SK-N-SH treated with all-trans-retinoic acid at 6 μM for 48 hours (cell line): ENCODE data around the gene AGT.
A peak's percentile ranks its signal among the peaks of the same experiment; 100 is the strongest.

Experiments used
- ATAC-seq: fragments of 200-7000 bp; cut with Tn5 transposase; 3 replicates; pipeline ENCODE4 v1.9.1; 2020; ENCODE audit warnings: mild to moderate bottlenecking, moderate library complexity
- ARNTL ChIP-seq: fragments of 450-650 bp; formaldehyde crosslinking; IDR thresholded peaks from 2 replicates; pipeline ENCODE4 v1.5.0; 2020; ENCODE audit warnings: low read depth, mild to moderate bottlenecking, moderate library complexity, borderline replicate concordance
- BACH2 ChIP-seq: fragments of 250-450 bp; sonication (Bioruptor Pico); IDR thresholded peaks from 2 replicates; pipeline ENCODE4 v1.9.0; 2021; ENCODE audit warnings: mild to moderate bottlenecking, borderline replicate concordance
- CSDC2 ChIP-seq: fragments of 250-450 bp; sonication (Bioruptor Pico); IDR thresholded peaks from 2 replicates; pipeline ENCODE4 v1.5.0; 2020; ENCODE audit warnings: mild to moderate bottlenecking, moderate library complexity
- ESRRG ChIP-seq: fragments of 250-450 bp; sonication (Bioruptor Pico); IDR thresholded peaks from 2 replicates; pipeline ENCODE4 v1.6.1; 2021; ENCODE audit warnings: mild to moderate bottlenecking
- GLIS3 ChIP-seq: fragments of 250-450 bp; sonication (Bioruptor Pico); IDR thresholded peaks from 2 replicates; pipeline ENCODE4 v1.5.0; 2020; ENCODE audit warnings: mild to moderate bottlenecking, moderate library complexity
- ISL1 ChIP-seq: fragments of 250-450 bp; sonication (Bioruptor Pico); IDR thresholded peaks from 2 replicates; pipeline ENCODE4 v2.1.2; 2022; ENCODE audit warnings: mild to moderate bottlenecking, moderate library complexity
- OSR1 ChIP-seq: fragments of 250-450 bp; sonication (Bioruptor Pico); IDR thresholded peaks from 2 replicates; pipeline ENCODE4 v1.8.0; 2022; ENCODE audit warnings: moderate library complexity, mild to moderate bottlenecking, inconsistent platforms
- RARB ChIP-seq: fragments of 250-450 bp; sonication (Bioruptor Pico); IDR thresholded peaks from 2 replicates; pipeline ENCODE4 v1.8.0; 2021; ENCODE audit warnings: mild to moderate bottlenecking, moderate library complexity
- SNAI2 ChIP-seq: fragments of 250-450 bp; sonication (Bioruptor Pico); IDR thresholded peaks from 2 replicates; pipeline ENCODE4 v1.5.0; 2020; ENCODE audit warnings: mild to moderate bottlenecking, moderate library complexity
- TCF4 ChIP-seq: fragments of 250-450 bp; sonication (Bioruptor Pico); IDR thresholded peaks from 2 replicates; pipeline ENCODE4 v1.8.0; 2021; ENCODE audit warnings: mild to moderate bottlenecking, moderate library complexity, borderline replicate concordance
- ZC3H10 ChIP-seq: fragments of 250-450 bp; sonication (Bioruptor Pico); IDR thresholded peaks from 2 replicates; pipeline ENCODE4 v1.5.1; 2021; ENCODE audit warnings: mild to moderate bottlenecking, moderate library complexity
- ZFP3 ChIP-seq: fragments of 250-450 bp; sonication (Bioruptor Pico); IDR thresholded peaks from 2 replicates; pipeline ENCODE4 v1.5.0; 2020; ENCODE audit warnings: mild to moderate bottlenecking, moderate library complexity
- ZFP30 ChIP-seq: fragments of 450-650 bp; formaldehyde crosslinking; IDR thresholded peaks from 2 replicates; pipeline ENCODE4 v1.5.0; 2022; ENCODE audit warnings: mild to moderate bottlenecking, moderate library complexity
- ZNF70 ChIP-seq: fragments of 450-650 bp; formaldehyde crosslinking; IDR thresholded peaks from 2 replicates; pipeline ENCODE4 v1.5.0; 2020; ENCODE audit warnings: mild to moderate bottlenecking, moderate library complexity
- ZNF8 ChIP-seq: fragments of 450-650 bp; formaldehyde crosslinking; IDR thresholded peaks from 2 replicates; pipeline ENCODE4 v1.5.0; 2020; ENCODE audit warnings: mild to moderate bottlenecking, moderate library complexity
- TF ChIP-seq, protein P1 (sequence below): fragments of 250-450 bp; sonication (Bioruptor Pico); IDR thresholded peaks from 2 replicates; pipeline ENCODE4 v1.5.1; 2020; ENCODE audit warnings: low read depth, mild to moderate bottlenecking, moderate library complexity
- TF ChIP-seq, protein P2 (sequence below): fragments of 250-450 bp; sonication (Bioruptor Pico); IDR thresholded peaks from 2 replicates; pipeline ENCODE4 v1.8.0; 2020; ENCODE audit warnings: mild to moderate bottlenecking, moderate library complexity, borderline replicate concordance
- TF ChIP-seq, protein P3 (sequence below): fragments of 250-450 bp; sonication (Bioruptor Pico); IDR thresholded peaks from 2 replicates; pipeline ENCODE4 v1.5.0; 2020; ENCODE audit warnings: mild to moderate bottlenecking, moderate library complexity
- TF ChIP-seq, protein P4 (sequence below): fragments of 250-450 bp; sonication (Bioruptor Pico); IDR thresholded peaks from 2 replicates; pipeline ENCODE4 v1.5.1; 2021; ENCODE audit warnings: mild to moderate bottlenecking, moderate library complexity
- TF ChIP-seq, protein P5 (sequence below): fragments of 250-450 bp; sonication (Bioruptor Pico); IDR thresholded peaks from 2 replicates; pipeline ENCODE4 v1.8.0; 2021; ENCODE audit warnings: low read depth, mild to moderate bottlenecking, moderate library complexity, borderline replicate concordance

AGT gene

DNA sequence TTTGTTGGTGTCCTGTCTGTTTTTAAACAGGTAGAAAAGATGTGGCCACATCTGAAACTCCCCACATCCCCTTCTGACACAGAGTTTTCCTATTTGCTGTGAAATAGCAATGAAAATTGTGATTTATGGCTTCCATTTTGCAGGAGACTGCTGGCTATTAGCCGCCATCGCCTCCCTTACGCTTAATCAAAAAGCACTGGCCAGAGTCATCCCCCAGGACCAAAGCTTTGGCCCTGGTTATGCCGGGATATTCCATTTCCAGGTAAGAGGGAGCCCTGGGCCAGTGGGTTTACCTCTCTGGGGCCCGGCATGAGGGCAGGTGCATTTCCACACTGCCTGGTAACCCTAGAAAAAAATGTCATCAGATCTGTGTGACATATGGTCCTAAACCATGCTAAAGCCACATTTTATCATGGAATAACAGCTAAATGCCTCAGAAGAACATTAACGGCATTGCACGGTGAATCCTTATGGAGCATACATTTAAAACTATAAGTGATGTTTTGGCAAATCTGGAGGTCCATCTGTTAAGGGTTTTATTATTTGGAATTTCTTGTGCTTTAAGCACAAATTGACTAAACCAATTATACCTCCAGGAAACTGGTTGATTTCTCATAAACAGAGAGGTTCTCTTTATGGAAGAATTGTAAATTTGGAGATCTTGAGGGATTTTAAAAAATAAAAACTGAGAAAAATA lies 45.6 kb upstream of the AGT start:
- TF ChIP-seq SNAI2 (CRISPR knock-in tag), result no peak

DNA sequence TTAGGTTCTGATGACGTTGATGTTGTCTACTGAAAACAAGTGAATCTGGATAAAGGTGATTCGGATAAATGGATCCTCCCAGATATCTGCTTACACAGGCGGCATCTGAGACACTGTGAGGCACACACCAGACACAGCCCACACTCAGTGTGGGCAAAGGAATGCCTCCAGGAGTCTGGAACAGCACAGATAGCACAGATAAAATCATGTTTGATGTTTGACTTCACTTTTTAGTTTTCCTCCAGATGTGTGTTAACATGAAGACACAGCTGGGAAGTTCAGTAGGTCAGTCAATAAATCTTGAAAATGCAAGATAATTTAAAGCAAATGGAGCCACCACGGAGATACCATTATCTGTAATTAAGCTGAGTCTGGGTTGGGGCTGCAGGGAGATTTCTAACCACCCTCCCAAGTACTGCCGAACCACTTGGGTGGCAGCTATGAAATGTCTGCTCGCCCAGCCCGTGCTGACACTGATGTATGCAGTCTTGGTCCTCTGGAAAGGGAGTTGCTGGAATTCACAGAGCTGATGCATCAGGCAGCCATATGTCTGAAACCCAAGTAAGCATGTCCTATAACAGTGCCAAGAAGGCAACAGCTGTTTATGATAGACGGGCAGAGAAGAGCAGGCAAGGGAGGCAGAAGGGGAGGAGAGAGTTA lies 44.9 kb upstream of the AGT start:
- peak; percentile 57 for ATAC-seq
- TF ChIP-seq ZFP30 (CRISPR knock-in tag), result no peak
- no peak for TF ChIP-seq ZC3H10 (CRISPR knock-in tag)
- no peak for TF ChIP-seq SNAI2 (CRISPR knock-in tag)
- TF ChIP-seq GLIS3 (CRISPR knock-in tag), result no peak

More for the DNA sequence above, 45.6 kb upstream of the AGT start:
- no peak for ATAC-seq

DNA sequence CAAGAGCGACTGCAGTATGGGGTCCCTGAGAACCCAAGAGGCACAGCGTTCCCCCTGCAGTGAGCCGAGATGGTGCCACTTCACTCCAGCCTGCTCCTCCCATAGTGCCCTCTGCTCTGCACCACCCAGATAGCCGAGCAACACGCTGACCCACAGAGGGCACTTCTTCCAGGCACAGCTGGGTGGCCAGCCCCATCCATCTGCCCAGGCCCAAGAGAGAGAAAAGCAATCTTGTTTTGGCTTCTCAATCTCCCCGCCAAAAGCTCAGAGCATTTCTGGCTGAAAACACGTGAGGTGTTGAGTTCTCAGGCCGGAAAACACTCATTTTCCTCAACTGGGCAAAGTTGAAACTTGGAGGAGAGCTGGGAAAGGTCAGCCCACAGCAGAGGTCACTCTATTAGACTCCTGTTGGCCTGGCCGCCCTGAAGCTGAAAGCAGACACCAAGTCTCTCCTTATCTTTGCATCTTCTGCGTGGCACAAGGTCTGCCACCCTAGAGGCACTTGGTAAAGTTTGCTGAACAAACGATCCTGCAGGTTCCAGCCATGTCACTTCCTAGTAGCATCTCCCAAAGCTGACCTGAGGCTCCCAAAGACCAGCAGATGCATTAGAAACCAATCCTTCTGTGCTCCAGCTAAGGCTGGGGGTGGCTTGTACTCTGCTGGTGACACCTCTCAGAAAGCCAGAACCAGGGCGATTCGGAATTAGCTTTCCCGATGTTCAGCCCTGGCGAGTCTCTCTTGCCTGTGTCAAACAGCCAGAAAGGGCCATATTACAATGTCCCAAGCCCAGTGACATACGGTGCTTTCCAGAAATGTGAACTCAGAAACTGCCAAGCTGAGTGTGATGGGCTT lies 44.2 kb upstream of the AGT start:
- TF ChIP-seq ISL1 (CRISPR knock-in tag), result no peak
- no peak for TF ChIP-seq OSR1
- TF ChIP-seq, protein P1, sequence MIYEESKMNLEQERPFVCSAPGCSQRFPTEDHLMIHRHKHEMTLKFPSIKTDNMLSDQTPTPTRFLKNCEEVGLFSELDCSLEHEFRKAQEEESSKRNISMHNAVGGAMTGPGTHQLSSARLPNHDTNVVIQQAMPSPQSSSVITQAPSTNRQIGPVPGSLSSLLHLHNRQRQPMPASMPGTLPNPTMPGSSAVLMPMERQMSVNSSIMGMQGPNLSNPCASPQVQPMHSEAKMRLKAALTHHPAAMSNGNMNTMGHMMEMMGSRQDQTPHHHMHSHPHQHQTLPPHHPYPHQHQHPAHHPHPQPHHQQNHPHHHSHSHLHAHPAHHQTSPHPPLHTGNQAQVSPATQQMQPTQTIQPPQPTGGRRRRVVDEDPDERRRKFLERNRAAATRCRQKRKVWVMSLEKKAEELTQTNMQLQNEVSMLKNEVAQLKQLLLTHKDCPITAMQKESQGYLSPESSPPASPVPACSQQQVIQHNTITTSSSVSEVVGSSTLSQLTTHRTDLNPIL (CRISPR knock-in tag), result no peak
- no peak for TF ChIP-seq TCF4 (CRISPR knock-in tag)
- TF ChIP-seq, protein P2, sequence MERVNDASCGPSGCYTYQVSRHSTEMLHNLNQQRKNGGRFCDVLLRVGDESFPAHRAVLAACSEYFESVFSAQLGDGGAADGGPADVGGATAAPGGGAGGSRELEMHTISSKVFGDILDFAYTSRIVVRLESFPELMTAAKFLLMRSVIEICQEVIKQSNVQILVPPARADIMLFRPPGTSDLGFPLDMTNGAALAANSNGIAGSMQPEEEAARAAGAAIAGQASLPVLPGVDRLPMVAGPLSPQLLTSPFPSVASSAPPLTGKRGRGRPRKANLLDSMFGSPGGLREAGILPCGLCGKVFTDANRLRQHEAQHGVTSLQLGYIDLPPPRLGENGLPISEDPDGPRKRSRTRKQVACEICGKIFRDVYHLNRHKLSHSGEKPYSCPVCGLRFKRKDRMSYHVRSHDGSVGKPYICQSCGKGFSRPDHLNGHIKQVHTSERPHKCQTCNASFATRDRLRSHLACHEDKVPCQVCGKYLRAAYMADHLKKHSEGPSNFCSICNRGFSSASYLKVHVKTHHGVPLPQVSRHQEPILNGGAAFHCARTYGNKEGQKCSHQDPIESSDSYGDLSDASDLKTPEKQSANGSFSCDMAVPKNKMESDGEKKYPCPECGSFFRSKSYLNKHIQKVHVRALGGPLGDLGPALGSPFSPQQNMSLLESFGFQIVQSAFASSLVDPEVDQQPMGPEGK (CRISPR knock-in tag), result no peak
- TF ChIP-seq ZNF70 (CRISPR knock-in tag), result no peak
- no peak for TF ChIP-seq RARB (CRISPR knock-in tag)
- no peak for TF ChIP-seq ZNF8 (CRISPR knock-in tag)
- ATAC-seq, result no peak

DNA sequence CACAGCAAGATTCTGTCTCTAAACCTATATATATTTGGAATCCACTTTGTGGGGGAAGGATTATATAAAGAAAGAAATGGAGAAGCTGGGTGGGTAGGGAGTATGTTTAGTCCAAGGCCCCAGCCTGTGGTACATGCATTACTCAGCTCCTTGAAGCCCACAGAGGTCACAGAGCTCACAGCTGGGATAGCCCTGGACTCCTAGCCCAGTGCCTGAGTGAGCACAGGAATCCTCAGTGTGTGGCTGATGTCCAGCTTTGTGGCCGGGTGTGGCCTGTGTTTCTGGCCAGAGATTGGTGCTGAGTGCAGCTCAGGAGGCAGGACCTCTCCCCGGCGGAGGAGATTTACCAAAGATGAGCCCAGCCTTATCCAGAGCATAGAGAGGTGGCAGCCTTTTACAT lies 40.9 kb upstream of the AGT start:
- no peak for ATAC-seq
- TF ChIP-seq, protein P3, sequence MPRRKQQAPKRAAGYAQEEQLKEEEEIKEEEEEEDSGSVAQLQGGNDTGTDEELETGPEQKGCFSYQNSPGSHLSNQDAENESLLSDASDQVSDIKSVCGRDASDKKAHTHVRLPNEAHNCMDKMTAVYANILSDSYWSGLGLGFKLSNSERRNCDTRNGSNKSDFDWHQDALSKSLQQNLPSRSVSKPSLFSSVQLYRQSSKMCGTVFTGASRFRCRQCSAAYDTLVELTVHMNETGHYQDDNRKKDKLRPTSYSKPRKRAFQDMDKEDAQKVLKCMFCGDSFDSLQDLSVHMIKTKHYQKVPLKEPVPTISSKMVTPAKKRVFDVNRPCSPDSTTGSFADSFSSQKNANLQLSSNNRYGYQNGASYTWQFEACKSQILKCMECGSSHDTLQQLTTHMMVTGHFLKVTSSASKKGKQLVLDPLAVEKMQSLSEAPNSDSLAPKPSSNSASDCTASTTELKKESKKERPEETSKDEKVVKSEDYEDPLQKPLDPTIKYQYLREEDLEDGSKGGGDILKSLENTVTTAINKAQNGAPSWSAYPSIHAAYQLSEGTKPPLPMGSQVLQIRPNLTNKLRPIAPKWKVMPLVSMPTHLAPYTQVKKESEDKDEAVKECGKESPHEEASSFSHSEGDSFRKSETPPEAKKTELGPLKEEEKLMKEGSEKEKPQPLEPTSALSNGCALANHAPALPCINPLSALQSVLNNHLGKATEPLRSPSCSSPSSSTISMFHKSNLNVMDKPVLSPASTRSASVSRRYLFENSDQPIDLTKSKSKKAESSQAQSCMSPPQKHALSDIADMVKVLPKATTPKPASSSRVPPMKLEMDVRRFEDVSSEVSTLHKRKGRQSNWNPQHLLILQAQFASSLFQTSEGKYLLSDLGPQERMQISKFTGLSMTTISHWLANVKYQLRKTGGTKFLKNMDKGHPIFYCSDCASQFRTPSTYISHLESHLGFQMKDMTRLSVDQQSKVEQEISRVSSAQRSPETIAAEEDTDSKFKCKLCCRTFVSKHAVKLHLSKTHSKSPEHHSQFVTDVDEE (CRISPR knock-in tag), result no peak
- TF ChIP-seq ESRRG (no peak), CSDC2 (no peak), RARB (CRISPR knock-in tag) (no peak), ZNF70 (CRISPR knock-in tag) (no peak), TCF4 (CRISPR knock-in tag) (no peak), ZC3H10 (CRISPR knock-in tag) (no peak), GLIS3 (CRISPR knock-in tag) (no peak), ZFP3 (no peak), ISL1 (CRISPR knock-in tag) (no peak), ARNTL (CRISPR knock-in tag) (no peak), BACH2 (no peak), SNAI2 (CRISPR knock-in tag) (no peak)
- TF ChIP-seq, protein P4, sequence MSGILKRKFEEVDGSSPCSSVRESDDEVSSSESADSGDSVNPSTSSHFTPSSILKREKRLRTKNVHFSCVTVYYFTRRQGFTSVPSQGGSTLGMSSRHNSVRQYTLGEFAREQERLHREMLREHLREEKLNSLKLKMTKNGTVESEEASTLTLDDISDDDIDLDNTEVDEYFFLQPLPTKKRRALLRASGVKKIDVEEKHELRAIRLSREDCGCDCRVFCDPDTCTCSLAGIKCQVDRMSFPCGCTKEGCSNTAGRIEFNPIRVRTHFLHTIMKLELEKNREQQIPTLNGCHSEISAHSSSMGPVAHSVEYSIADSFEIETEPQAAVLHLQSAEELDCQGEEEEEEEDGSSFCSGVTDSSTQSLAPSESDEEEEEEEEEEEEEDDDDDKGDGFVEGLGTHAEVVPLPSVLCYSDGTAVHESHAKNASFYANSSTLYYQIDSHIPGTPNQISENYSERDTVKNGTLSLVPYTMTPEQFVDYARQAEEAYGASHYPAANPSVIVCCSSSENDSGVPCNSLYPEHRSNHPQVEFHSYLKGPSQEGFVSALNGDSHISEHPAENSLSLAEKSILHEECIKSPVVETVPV (CRISPR knock-in tag), result no peak
- TF ChIP-seq, protein P5, sequence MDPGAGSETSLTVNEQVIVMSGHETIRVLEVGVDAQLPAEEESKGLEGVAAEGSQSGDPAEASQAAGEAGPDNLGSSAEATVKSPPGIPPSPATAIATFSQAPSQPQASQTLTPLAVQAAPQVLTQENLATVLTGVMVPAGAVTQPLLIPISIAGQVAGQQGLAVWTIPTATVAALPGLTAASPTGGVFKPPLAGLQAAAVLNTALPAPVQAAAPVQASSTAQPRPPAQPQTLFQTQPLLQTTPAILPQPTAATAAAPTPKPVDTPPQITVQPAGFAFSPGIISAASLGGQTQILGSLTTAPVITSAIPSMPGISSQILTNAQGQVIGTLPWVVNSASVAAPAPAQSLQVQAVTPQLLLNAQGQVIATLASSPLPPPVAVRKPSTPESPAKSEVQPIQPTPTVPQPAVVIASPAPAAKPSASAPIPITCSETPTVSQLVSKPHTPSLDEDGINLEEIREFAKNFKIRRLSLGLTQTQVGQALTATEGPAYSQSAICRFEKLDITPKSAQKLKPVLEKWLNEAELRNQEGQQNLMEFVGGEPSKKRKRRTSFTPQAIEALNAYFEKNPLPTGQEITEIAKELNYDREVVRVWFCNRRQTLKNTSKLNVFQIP, result no peak
- TF ChIP-seq, protein P2 (CRISPR knock-in tag), result no peak
- TF ChIP-seq, protein P1 (CRISPR knock-in tag), result no peak
